SK-N-SH treated with all-trans-retinoic acid at 6 μM for 48 hours (cell line): ENCODE data around the gene GRAMD1B.

Experiments used
- ATAC-seq: fragments of 200-7000 bp; cut with Tn5 transposase; 3 replicates; pipeline ENCODE4 v1.9.1; 2020; ENCODE audit warnings: mild to moderate bottlenecking, moderate library complexity
- ARNTL ChIP-seq: fragments of 450-650 bp; formaldehyde crosslinking; IDR thresholded peaks from 2 replicates; pipeline ENCODE4 v1.5.0; 2020; ENCODE audit warnings: low read depth, mild to moderate bottlenecking, moderate library complexity, borderline replicate concordance
- BACH2 ChIP-seq: fragments of 250-450 bp; sonication (Bioruptor Pico); IDR thresholded peaks from 2 replicates; pipeline ENCODE4 v1.9.0; 2021; ENCODE audit warnings: mild to moderate bottlenecking, borderline replicate concordance
- CSDC2 ChIP-seq: fragments of 250-450 bp; sonication (Bioruptor Pico); IDR thresholded peaks from 2 replicates; pipeline ENCODE4 v1.5.0; 2020; ENCODE audit warnings: mild to moderate bottlenecking, moderate library complexity
- ESRRG ChIP-seq: fragments of 250-450 bp; sonication (Bioruptor Pico); IDR thresholded peaks from 2 replicates; pipeline ENCODE4 v1.6.1; 2021; ENCODE audit warnings: mild to moderate bottlenecking
- GLIS3 ChIP-seq: fragments of 250-450 bp; sonication (Bioruptor Pico); IDR thresholded peaks from 2 replicates; pipeline ENCODE4 v1.5.0; 2020; ENCODE audit warnings: mild to moderate bottlenecking, moderate library complexity
- ISL1 ChIP-seq: fragments of 250-450 bp; sonication (Bioruptor Pico); IDR thresholded peaks from 2 replicates; pipeline ENCODE4 v2.1.2; 2022; ENCODE audit warnings: mild to moderate bottlenecking, moderate library complexity
- OSR1 ChIP-seq: fragments of 250-450 bp; sonication (Bioruptor Pico); IDR thresholded peaks from 2 replicates; pipeline ENCODE4 v1.8.0; 2022; ENCODE audit warnings: moderate library complexity, mild to moderate bottlenecking, inconsistent platforms
- PPARA ChIP-seq: fragments of 250-450 bp; sonication (Bioruptor Pico); IDR thresholded peaks from 2 replicates; pipeline ENCODE4 v1.5.0; 2020; ENCODE audit warnings: mild to moderate bottlenecking, borderline replicate concordance
- RARB ChIP-seq: fragments of 250-450 bp; sonication (Bioruptor Pico); IDR thresholded peaks from 2 replicates; pipeline ENCODE4 v1.8.0; 2021; ENCODE audit warnings: mild to moderate bottlenecking, moderate library complexity
- SNAI2 ChIP-seq: fragments of 250-450 bp; sonication (Bioruptor Pico); IDR thresholded peaks from 2 replicates; pipeline ENCODE4 v1.5.0; 2020; ENCODE audit warnings: mild to moderate bottlenecking, moderate library complexity
- TOX ChIP-seq: fragments of 250-450 bp; sonication (Bioruptor Pico); IDR thresholded peaks from 2 replicates; pipeline ENCODE4 v1.8.0; 2021; ENCODE audit warnings: mild to moderate bottlenecking, moderate library complexity, borderline replicate concordance
- ZC3H10 ChIP-seq: fragments of 250-450 bp; sonication (Bioruptor Pico); IDR thresholded peaks from 2 replicates; pipeline ENCODE4 v1.5.1; 2021; ENCODE audit warnings: mild to moderate bottlenecking, moderate library complexity
- ZFP3 ChIP-seq: fragments of 250-450 bp; sonication (Bioruptor Pico); IDR thresholded peaks from 2 replicates; pipeline ENCODE4 v1.5.0; 2020; ENCODE audit warnings: mild to moderate bottlenecking, moderate library complexity
- ZFP30 ChIP-seq: fragments of 450-650 bp; formaldehyde crosslinking; IDR thresholded peaks from 2 replicates; pipeline ENCODE4 v1.5.0; 2022; ENCODE audit warnings: mild to moderate bottlenecking, moderate library complexity
- ZNF565 ChIP-seq: fragments of 450-650 bp; formaldehyde crosslinking; conservative IDR thresholded peaks from 2 replicates; pipeline ENCODE4 v1.5.0; 2020; ENCODE audit warnings: low read depth, mild to moderate bottlenecking, moderate library complexity
- ZNF70 ChIP-seq: fragments of 450-650 bp; formaldehyde crosslinking; IDR thresholded peaks from 2 replicates; pipeline ENCODE4 v1.5.0; 2020; ENCODE audit warnings: mild to moderate bottlenecking, moderate library complexity
- ZNF8 ChIP-seq: fragments of 450-650 bp; formaldehyde crosslinking; IDR thresholded peaks from 2 replicates; pipeline ENCODE4 v1.5.0; 2020; ENCODE audit warnings: mild to moderate bottlenecking, moderate library complexity
- TF ChIP-seq, protein P1 (sequence below): fragments of 250-450 bp; sonication (Bioruptor Pico); IDR thresholded peaks from 2 replicates; pipeline ENCODE4 v1.5.1; 2020; ENCODE audit warnings: low read depth, mild to moderate bottlenecking, moderate library complexity
- TF ChIP-seq, protein P2 (sequence below): fragments of 250-450 bp; sonication (Bioruptor Pico); IDR thresholded peaks from 2 replicates; pipeline ENCODE4 v1.8.0; 2021; ENCODE audit warnings: low read depth, mild to moderate bottlenecking, moderate library complexity, borderline replicate concordance
- TF ChIP-seq, protein P3 (sequence below): fragments of 250-450 bp; sonication (Bioruptor Pico); IDR thresholded peaks from 2 replicates; pipeline ENCODE4 v1.5.0; 2020; ENCODE audit warnings: mild to moderate bottlenecking, moderate library complexity
- TF ChIP-seq, protein P4 (sequence below): fragments of 250-450 bp; sonication (Bioruptor Pico); IDR thresholded peaks from 2 replicates; pipeline ENCODE4 v1.8.0; 2020; ENCODE audit warnings: mild to moderate bottlenecking, moderate library complexity, borderline replicate concordance

Gene GRAMD1B

DNA sequence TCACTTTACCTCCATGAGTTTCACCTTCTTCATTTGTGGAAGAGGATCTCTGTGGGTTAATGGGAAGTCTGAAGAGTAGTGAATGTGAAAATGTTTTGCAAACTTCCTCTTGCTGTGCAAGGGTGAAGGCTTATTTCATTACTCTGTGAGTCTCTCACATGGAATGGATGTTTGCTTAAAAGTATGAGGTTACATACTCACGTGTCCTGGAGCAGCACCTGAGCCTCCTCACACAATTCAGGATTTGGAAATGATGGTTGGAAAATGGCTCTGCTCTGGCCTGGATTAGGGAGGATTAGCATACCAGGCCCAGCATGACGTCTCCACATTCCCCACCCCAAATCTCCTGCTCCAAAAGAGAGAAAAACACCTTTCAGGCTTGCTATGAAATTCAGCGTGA is 4.8 kb downstream of the GRAMD1B start:
- no peak for TF ChIP-seq SNAI2 (CRISPR knock-in tag)
- TF ChIP-seq PPARA (CRISPR knock-in tag): no peak
- no peak for TF ChIP-seq RARB (CRISPR knock-in tag)
- TF ChIP-seq ZNF70: no peak
- TF ChIP-seq CSDC2 (CRISPR knock-in tag): no peak
- TF ChIP-seq, protein P1, sequence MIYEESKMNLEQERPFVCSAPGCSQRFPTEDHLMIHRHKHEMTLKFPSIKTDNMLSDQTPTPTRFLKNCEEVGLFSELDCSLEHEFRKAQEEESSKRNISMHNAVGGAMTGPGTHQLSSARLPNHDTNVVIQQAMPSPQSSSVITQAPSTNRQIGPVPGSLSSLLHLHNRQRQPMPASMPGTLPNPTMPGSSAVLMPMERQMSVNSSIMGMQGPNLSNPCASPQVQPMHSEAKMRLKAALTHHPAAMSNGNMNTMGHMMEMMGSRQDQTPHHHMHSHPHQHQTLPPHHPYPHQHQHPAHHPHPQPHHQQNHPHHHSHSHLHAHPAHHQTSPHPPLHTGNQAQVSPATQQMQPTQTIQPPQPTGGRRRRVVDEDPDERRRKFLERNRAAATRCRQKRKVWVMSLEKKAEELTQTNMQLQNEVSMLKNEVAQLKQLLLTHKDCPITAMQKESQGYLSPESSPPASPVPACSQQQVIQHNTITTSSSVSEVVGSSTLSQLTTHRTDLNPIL: no peak
- TF ChIP-seq ARNTL: no peak
- TF ChIP-seq, protein P2, sequence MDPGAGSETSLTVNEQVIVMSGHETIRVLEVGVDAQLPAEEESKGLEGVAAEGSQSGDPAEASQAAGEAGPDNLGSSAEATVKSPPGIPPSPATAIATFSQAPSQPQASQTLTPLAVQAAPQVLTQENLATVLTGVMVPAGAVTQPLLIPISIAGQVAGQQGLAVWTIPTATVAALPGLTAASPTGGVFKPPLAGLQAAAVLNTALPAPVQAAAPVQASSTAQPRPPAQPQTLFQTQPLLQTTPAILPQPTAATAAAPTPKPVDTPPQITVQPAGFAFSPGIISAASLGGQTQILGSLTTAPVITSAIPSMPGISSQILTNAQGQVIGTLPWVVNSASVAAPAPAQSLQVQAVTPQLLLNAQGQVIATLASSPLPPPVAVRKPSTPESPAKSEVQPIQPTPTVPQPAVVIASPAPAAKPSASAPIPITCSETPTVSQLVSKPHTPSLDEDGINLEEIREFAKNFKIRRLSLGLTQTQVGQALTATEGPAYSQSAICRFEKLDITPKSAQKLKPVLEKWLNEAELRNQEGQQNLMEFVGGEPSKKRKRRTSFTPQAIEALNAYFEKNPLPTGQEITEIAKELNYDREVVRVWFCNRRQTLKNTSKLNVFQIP (CRISPR knock-in tag): no peak
- no peak for TF ChIP-seq ZC3H10 (CRISPR knock-in tag)
- no peak for TF ChIP-seq ZNF8 (CRISPR knock-in tag)
- TF ChIP-seq TOX (CRISPR knock-in tag): no peak
- no peak for TF ChIP-seq ZFP3 (CRISPR knock-in tag)
- TF ChIP-seq GLIS3 (CRISPR knock-in tag): no peak
- no peak for TF ChIP-seq ISL1
- no peak for TF ChIP-seq OSR1
- TF ChIP-seq, protein P3, sequence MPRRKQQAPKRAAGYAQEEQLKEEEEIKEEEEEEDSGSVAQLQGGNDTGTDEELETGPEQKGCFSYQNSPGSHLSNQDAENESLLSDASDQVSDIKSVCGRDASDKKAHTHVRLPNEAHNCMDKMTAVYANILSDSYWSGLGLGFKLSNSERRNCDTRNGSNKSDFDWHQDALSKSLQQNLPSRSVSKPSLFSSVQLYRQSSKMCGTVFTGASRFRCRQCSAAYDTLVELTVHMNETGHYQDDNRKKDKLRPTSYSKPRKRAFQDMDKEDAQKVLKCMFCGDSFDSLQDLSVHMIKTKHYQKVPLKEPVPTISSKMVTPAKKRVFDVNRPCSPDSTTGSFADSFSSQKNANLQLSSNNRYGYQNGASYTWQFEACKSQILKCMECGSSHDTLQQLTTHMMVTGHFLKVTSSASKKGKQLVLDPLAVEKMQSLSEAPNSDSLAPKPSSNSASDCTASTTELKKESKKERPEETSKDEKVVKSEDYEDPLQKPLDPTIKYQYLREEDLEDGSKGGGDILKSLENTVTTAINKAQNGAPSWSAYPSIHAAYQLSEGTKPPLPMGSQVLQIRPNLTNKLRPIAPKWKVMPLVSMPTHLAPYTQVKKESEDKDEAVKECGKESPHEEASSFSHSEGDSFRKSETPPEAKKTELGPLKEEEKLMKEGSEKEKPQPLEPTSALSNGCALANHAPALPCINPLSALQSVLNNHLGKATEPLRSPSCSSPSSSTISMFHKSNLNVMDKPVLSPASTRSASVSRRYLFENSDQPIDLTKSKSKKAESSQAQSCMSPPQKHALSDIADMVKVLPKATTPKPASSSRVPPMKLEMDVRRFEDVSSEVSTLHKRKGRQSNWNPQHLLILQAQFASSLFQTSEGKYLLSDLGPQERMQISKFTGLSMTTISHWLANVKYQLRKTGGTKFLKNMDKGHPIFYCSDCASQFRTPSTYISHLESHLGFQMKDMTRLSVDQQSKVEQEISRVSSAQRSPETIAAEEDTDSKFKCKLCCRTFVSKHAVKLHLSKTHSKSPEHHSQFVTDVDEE (CRISPR knock-in tag): no peak
- TF ChIP-seq BACH2: no peak
- TF ChIP-seq, protein P4, sequence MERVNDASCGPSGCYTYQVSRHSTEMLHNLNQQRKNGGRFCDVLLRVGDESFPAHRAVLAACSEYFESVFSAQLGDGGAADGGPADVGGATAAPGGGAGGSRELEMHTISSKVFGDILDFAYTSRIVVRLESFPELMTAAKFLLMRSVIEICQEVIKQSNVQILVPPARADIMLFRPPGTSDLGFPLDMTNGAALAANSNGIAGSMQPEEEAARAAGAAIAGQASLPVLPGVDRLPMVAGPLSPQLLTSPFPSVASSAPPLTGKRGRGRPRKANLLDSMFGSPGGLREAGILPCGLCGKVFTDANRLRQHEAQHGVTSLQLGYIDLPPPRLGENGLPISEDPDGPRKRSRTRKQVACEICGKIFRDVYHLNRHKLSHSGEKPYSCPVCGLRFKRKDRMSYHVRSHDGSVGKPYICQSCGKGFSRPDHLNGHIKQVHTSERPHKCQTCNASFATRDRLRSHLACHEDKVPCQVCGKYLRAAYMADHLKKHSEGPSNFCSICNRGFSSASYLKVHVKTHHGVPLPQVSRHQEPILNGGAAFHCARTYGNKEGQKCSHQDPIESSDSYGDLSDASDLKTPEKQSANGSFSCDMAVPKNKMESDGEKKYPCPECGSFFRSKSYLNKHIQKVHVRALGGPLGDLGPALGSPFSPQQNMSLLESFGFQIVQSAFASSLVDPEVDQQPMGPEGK (CRISPR knock-in tag): no peak
- ATAC-seq: no peak

DNA sequence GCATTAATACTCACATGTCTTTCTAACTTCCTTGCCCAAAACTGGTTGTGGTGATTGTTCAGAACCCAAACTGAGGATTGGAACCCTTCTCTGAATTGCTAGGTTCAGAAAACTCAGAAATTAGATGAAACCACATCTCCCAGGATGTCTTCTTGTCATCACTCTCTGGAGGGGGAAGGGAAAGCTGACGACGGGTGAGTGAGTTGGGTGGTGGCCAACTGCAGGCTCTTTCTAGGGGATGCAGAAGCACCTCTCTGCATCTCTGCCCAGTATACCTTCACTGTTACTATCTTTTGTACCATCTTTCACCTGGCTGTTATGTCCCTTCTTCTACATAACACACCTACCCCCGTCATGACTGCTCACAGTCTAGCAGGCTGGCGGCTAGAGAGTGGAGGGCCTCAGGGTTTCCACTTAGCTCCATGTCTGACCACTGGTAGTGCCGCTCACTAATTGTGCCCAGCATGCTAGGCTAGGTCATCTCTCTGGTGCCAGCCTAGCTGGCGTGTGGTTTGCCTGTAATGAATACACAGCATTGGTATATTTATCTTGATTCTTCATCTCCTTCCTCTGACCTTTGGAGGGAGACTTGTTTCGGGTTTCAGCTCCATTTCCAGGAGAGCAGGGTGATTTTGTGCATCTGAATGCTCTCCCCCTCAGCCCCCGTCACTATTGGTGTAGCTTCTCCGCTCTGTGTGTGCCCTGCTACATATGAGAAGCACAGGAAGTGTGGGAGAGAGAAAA is 7.3 kb downstream of the GRAMD1B start:
- no peak for TF ChIP-seq GLIS3 (CRISPR knock-in tag)
- TF ChIP-seq TOX (CRISPR knock-in tag): no peak
- TF ChIP-seq ZFP30 (CRISPR knock-in tag): no peak
- no peak for TF ChIP-seq ESRRG (CRISPR knock-in tag)
- TF ChIP-seq ZC3H10 (CRISPR knock-in tag): no peak
- TF ChIP-seq ZNF565 (CRISPR knock-in tag): no peak
- no peak for TF ChIP-seq ZNF70
- TF ChIP-seq, protein P1: no peak
- TF ChIP-seq, protein P2 (CRISPR knock-in tag): no peak
- TF ChIP-seq OSR1: no peak

More for the DNA sequence above, 7.3 kb downstream of the GRAMD1B start:
- peak; percentile 23 for ATAC-seq
